Mucosa of descending colon (tissue), 3 donors: Measurements from ENCODE around the gene OR51B5. TPM values are rescaled to one million over a fixed set of nuclear protein-coding genes. Genes with fewer than 3 reads are reported as not detected.
"Not testable (repeated sequence)": the region's sequence is repeated elsewhere in the genome, so short reads cannot be mapped to it uniquely, and the experiment has no call there.

Experiments
- ATAC-seq: fragments of 200-7000 bp; cut with Tn5 transposase; one replicate; pipeline ENCODE4 v1.9.1; 2020; ENCODE audit warnings: mild to moderate bottlenecking, moderate library complexity
- DNase-seq, 3 donors: peaks; one replicate each; pipeline ENCODE4 v3.0.0-alpha.2; 2020
- H3K36me3 ChIP-seq: fragments of 200-600 bp; one replicate; pipeline ENCODE4 v1.8.0; 2021; ENCODE audit warnings: low read depth, mild to moderate bottlenecking
- H3K4me1 ChIP-seq: fragments of 200-600 bp; one replicate; pipeline ENCODE4 v1.8.0; 2021; ENCODE audit warnings: low read depth, mild to moderate bottlenecking
- H3K4me3 ChIP-seq: fragments of 200-600 bp; one replicate; pipeline ENCODE4 v1.8.0; 2021; ENCODE audit warnings: mild to moderate bottlenecking
- H3K9me3 ChIP-seq: fragments of 200-600 bp; one replicate; pipeline ENCODE4 v1.8.0; 2021; ENCODE audit warnings: mild to moderate bottlenecking
- intact Hi-C, 2 donors: fragments of 100-400 bp; cut with DNase I in 1 of 2; cut with micrococcal nuclease in 1 of 2; formaldehyde crosslinking; loops; one replicate each; pipeline versions ENCODE4 v1.11.0 to v1.11.1; 2022; cut with DNase I, micrococcal nuclease
- total RNA-seq, 3 donors: library from RNA; stranded (reverse); fragmentation: NEBNext Ultra II Directional in 2 of 3; extraction: Animal tissue kit (Norgen Biotek cat#: 25700) in 2 of 3; gene quantifications; one replicate each; pipeline versions ENCODE4 v1.2.1 to v1.2.4, GENCODE V29; 2021 to 2023
- TF ChIP-seq, protein P1 (sequence below): fragments of 200-600 bp; IDR thresholded peaks from one replicate; pipeline ENCODE4 v1.8.0; 2022; ENCODE audit warnings: antibody characterized with exemption, mild to moderate bottlenecking
- donor health status: DM: no; HTN: no; CAD: no; lungs with moderate emphysema.
- donor health status: DM: no; HTN: no; CAD: no.
- donor health status: DM: no; HTN: yes; CAD: no.

Gene OR51B5
- total RNA-seq, 3 donors from 2014 or later: not detected

DNA sequence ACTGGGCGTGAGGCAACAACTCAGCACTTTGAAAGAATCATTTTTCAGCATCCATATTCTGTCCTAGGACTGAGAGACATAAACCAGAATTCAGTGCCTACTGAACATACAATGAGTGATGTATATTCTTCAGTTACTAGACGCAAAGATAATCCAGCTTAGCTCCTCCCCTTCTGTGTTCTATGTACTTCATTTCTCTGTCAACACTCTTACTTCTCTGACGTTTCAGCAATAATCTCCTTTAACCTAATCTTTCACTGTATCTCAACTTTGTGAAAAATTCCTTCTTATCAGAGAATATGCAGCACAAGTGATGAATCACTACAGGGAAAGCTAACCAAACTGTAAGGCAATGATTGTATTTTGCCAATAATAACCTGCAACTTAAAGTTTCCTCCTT, 2.5 kb upstream of the OR51B5 start:
- TF ChIP-seq, protein P1, sequence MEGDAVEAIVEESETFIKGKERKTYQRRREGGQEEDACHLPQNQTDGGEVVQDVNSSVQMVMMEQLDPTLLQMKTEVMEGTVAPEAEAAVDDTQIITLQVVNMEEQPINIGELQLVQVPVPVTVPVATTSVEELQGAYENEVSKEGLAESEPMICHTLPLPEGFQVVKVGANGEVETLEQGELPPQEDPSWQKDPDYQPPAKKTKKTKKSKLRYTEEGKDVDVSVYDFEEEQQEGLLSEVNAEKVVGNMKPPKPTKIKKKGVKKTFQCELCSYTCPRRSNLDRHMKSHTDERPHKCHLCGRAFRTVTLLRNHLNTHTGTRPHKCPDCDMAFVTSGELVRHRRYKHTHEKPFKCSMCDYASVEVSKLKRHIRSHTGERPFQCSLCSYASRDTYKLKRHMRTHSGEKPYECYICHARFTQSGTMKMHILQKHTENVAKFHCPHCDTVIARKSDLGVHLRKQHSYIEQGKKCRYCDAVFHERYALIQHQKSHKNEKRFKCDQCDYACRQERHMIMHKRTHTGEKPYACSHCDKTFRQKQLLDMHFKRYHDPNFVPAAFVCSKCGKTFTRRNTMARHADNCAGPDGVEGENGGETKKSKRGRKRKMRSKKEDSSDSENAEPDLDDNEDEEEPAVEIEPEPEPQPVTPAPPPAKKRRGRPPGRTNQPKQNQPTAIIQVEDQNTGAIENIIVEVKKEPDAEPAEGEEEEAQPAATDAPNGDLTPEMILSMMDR: no peak
- Histone ChIP-seq H3K9me3 (no peaks in the 10 kb centered on the region), H3K4me3 (no peak overlapping the region), H3K36me3 (no peaks in the 10 kb centered on the region), H3K4me1 (no peaks in the 10 kb centered on the region)
- intact Hi-C loops: no loop called here
- ATAC-seq: no peak
- DNase-seq: no peak

DNA sequence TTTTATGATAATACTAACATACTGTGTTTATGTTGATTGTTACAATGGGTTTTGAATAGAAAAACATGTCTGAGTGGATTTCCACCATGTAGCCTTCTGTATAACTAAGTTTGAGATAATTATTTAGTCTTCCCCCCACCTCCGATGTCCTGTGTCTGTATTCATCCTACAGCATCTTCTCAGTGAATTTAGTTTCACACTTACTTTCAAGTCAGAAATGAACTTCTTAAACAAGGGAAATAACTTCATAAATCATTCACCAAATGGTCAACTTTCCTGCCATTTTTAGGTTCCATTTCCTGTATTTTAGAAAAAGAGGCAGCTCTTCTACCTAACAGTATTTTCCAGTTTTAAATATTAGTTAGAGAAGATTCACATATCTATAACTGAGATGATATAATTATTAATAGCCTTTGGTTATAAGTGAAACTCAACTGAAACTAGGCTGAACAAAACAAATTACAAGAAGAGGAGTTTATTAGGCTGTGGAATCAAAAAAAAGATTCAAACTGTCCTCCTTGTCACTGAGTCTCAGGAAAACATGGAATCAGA, 3.5 kb downstream of the OR51B5 start:
- DNase-seq (no peak), ATAC-seq (no peak)
- TF ChIP-seq, protein P1: no peak
- no peak overlapping the region for H3K4me3 ChIP-seq
- H3K9me3 ChIP-seq: no peaks in the 10 kb centered on the region
- no peaks in the 10 kb centered on the region for H3K36me3 ChIP-seq
- no peaks in the 10 kb centered on the region for H3K4me1 ChIP-seq
- intact Hi-C loops: no loop called here

DNA sequence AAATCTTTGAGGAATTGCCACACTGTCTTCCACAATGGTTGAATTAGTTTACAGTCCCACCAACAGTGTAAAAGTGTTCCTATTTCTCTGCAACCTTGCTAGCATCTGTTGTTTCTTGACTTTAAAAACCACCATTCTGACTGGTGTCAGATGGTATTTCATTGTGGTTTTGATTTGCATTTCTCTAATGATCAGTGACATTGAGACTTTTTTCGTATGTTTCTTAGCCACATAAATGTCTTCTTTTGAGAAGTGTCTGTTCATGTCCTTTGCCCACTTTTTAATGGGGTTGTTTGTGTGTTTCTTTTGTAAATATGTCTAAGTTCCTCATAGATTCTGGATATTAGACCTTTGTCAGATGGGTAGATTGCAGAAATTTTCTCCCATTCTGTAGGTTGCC, 6.1 kb downstream of the OR51B5 start:
- H3K4me3 ChIP-seq, H3K36me3 ChIP-seq, ATAC-seq, H3K9me3 ChIP-seq, DNase-seq, H3K4me1 ChIP-seq, intact Hi-C loops: not testable (repeated sequence)

DNA sequence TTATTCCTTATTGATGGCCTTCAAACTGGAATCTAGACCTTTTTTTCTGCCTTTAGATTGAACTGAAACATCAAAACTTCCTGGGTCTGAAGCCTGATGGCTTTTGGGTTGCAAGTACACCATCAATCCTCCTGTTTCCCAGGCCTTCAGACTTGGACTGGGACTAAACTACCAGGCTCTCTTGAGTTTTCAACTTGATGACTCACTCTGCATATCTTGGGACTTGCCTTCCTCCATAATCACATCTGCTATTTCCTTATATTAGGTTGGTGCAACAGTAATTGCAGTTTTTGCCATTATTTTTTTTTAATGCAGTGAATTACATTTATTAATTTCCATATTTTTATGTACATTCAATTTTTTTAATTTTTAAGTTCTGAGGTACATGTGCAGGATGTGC, 7.0 kb downstream of the OR51B5 start:
- Histone ChIP-seq H3K4me1 (no peaks in the 10 kb centered on the region), H3K36me3 (no peaks in the 10 kb centered on the region), H3K9me3 (no peaks in the 10 kb centered on the region), H3K4me3 (no peak overlapping the region)
- TF ChIP-seq, protein P1: no peak
- DNase-seq (no peak), ATAC-seq (no peak)
- intact Hi-C loops: no loop called here

DNA sequence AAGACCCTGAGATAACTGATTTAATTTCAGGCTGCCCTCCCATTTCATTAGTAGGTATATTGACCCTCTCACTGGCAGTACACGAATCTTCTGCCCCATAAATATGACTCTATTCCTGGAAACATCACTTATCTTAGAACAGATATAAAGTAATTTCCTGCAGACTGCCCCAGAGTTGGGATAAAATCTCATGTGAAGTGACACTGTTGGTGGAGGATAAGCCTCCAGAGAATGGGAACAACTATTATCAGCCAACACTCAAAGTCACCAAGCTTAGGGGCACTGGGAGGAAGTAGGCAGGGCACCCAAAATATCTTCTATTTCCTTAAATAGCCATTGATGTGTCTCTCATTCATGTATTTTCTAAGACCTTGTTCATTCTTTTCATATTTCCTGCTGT, 8.2 kb downstream of the OR51B5 start:
- DNase-seq: no peak
- TF ChIP-seq, protein P1: no peak

DNA sequence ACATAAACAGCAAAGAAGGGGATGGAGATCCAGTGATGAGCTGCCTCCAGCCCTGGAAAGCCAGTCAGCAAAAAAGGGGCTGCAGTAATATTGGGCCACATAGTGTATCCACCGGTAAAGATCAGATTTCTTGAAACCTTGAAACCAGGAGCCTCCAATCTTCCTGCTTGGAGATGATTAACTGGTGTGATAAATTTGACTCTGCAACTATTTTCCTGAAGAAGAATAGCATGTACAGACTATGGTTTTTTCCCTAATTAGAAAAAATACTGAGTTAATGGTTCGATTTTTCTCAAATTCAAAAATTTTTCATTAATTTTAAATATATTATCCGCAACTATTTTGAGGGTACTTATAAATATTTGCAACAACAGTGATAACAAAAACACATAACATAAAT, 19.1 kb downstream of the OR51B5 start, which contains the start of gene OR51B2:
Gene OR51B2 (minus strand): TSS at position 101 of the 400 bp plus-strand sequence. CDS start 0 bp downstream, at position 101.
- TF ChIP-seq, protein P1: no peak
- no peak for DNase-seq
- ATAC-seq: no peak
- H3K36me3 ChIP-seq: no peaks in the 10 kb centered on the region
- no peaks in the 10 kb centered on the region for H3K9me3 ChIP-seq
- H3K4me1 ChIP-seq: no peaks in the 10 kb centered on the region
- intact Hi-C loops: no loop called here
- H3K4me3 ChIP-seq: no peak within 1 kb of the TSS

More for the DNA sequence above, 8.2 kb downstream of the OR51B5 start:
- Histone ChIP-seq H3K4me3 (no peak overlapping the region), H3K9me3 (no peaks in the 10 kb centered on the region), H3K4me1 (no peaks in the 10 kb centered on the region), H3K36me3 (no peaks in the 10 kb centered on the region)
- no peak for ATAC-seq
- intact Hi-C loops: no loop called here
